Gastroesophageal sphincter (tissue), 3 donors: ENCODE data around the gene EPS8L2.

Experiments used
- POLR2AphosphoS5 ChIP-seq: sonication (generic); formaldehyde crosslinking; IDR thresholded peaks from one replicate; pipeline ENCODE4 v1.6.1; 2017; ENCODE audit warnings: antibody characterized with exemption
- TF ChIP-seq, protein P1 (sequence below), 4 experiments: fragments of 200-600 bp in 2 of 4; fragments of 450-650 bp in 2 of 4; sonication (generic) in 1 of 4; IDR thresholded peaks; one replicate each; pipeline ENCODE4 v1.5.1; 2017 to 2019; ENCODE audit warnings: antibody characterized with exemption in 4 of 4, mild to moderate bottlenecking in 2 of 4, moderate library complexity in 2 of 4

DNA sequence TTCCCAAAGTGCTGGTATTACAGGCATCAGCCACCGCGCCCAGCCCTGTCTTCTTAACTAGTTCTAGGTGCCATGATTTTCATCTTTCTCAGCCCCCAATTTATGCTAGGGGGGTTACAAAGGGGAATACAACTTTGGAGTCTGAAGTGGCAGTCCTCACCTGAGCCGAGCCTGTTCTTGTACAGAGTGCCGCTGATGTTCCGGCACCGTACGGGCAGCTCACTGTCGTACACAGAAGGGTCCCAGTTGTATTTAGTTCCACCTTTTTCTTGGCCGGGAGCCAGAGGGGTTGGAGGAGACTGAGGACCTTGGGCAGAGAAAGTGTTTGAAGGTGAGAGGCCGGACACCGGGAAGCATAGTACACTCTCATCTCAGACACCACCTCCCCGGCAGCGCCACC is 18.3 kb upstream of the EPS8L2 start:
- TF ChIP-seq, protein P1, sequence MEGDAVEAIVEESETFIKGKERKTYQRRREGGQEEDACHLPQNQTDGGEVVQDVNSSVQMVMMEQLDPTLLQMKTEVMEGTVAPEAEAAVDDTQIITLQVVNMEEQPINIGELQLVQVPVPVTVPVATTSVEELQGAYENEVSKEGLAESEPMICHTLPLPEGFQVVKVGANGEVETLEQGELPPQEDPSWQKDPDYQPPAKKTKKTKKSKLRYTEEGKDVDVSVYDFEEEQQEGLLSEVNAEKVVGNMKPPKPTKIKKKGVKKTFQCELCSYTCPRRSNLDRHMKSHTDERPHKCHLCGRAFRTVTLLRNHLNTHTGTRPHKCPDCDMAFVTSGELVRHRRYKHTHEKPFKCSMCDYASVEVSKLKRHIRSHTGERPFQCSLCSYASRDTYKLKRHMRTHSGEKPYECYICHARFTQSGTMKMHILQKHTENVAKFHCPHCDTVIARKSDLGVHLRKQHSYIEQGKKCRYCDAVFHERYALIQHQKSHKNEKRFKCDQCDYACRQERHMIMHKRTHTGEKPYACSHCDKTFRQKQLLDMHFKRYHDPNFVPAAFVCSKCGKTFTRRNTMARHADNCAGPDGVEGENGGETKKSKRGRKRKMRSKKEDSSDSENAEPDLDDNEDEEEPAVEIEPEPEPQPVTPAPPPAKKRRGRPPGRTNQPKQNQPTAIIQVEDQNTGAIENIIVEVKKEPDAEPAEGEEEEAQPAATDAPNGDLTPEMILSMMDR (IDR thresholded peaks at IDR 0.05) = no peak
- TF ChIP-seq POLR2AphosphoS5 = no peak
